GM12878 (cell line): Measurements from ENCODE around the gene GEMIN2. TPM values are rescaled to one million over a fixed set of nuclear protein-coding genes. Genes with fewer than 3 reads are reported as not detected.

Experiments
- ATAC-seq: fragments of 200-7000 bp; cut with Tn5 transposase; 3 replicates; pipeline ENCODE4 v1.9.1; 2020; ENCODE audit warnings: mild to moderate bottlenecking, moderate library complexity
- BruUV-seq: library from RNA; stranded (reverse); fragments of 400-500 nt; replicated peaks from 2 replicates; lab custom pipeline; 2021; lab: Mats Ljungman, UMichigan
- CTCF ChIA-PET: fragments of 300-600 bp; sonication (Branson Sonifier 250); formaldehyde crosslinking; extraction: SDS; loops from one replicate; lab custom pipeline; 2021; ENCODE audit warnings: inconsistent platforms; lab: Yijun Ruan, JAX
- POLR2A ChIA-PET: fragments of 350-600 bp; formaldehyde crosslinking; extraction: SDS; loops from one replicate; lab custom pipeline; 2021; ENCODE audit warnings: inconsistent platforms; lab: Charles Lee
- RAD21 ChIA-PET: fragments of 300-600 bp; sonication (Branson Sonifier 250); formaldehyde crosslinking; loops from one replicate; lab custom pipeline; 2023; ENCODE audit warnings: antibody characterized with exemption; ENCODE audit not compliant: unreplicated experiment; lab: Charles Lee
- SMC1A ChIA-PET: fragments of 300-600 bp; sonication (Branson Sonifier 250); formaldehyde crosslinking; loops from one replicate; lab custom pipeline; 2023; ENCODE audit not compliant: unreplicated experiment, uncharacterized antibody; lab: Charles Lee
- DNase-seq: peaks from one replicate; pipeline ENCODE4 v3.0.0-alpha.2; 2011; ENCODE audit warnings: low read depth, low spot score
- FAIRE-seq: peaks from 3 replicates; lab custom pipeline; 2011; peaks lifted over from hg19 to GRCh38; lab: Jason Lieb, UNC
- H2AFZ ChIP-seq: 2 replicates; pipeline ENCODE4 v1.6.0; 2011; ENCODE audit warnings: low read depth, low read length, control low read depth; ENCODE audit not compliant: control insufficient read depth
- H3K27ac ChIP-seq: 2 replicates; pipeline ENCODE4 v1.5.1; 2011; ENCODE audit warnings: control low read depth; ENCODE audit not compliant: control insufficient read depth, insufficient read depth
- H3K27me3 ChIP-seq, 2 experiments: replicated peaks in 1 of 2; 2 replicates each; pipeline versions ENCODE4 v1.6.0 to v1.6.1; 2011; ENCODE audit warnings: low read length in 1 of 2; ENCODE audit not compliant: control insufficient read depth in 2 of 2, insufficient read depth in 2 of 2
- H3K36me3 ChIP-seq, 2 experiments: 2 replicates each; pipeline ENCODE4 v1.5.1; 2011; ENCODE audit warnings: low read length in 1 of 2; ENCODE audit not compliant: control insufficient read depth in 2 of 2, insufficient read depth in 2 of 2
- H3K4me1 ChIP-seq: 2 replicates; pipeline ENCODE4 v1.6.1; 2011; ENCODE audit warnings: mild to moderate bottlenecking, low read length, moderate library complexity, mixed read lengths; ENCODE audit not compliant: control insufficient read depth, insufficient read depth
- H3K4me2 ChIP-seq: 2 replicates; pipeline ENCODE4 v1.6.0; 2011; ENCODE audit warnings: control low read depth; ENCODE audit not compliant: control insufficient read depth, insufficient read depth
- H3K4me3 ChIP-seq: fragments of 200-600 bp; sonication (generic); 2 replicates; pipeline ENCODE4 v1.5.1; 2016
- H3K79me2 ChIP-seq: 2 replicates; pipeline ENCODE4 v1.6.0; 2011; ENCODE audit warnings: low read length; ENCODE audit not compliant: control insufficient read depth, insufficient read depth
- H3K9ac ChIP-seq: 2 replicates; pipeline ENCODE4 v1.8.0; 2011; ENCODE audit warnings: low read length, control low read depth, mixed read lengths; ENCODE audit not compliant: control insufficient read depth, insufficient read depth
- H3K9me3 ChIP-seq: replicated peaks from 3 replicates; pipeline ENCODE4 v1.5.1; 2011; ENCODE audit warnings: mild to moderate bottlenecking, low read length; ENCODE audit not compliant: control insufficient read depth, insufficient read depth
- H4K20me1 ChIP-seq: 2 replicates; pipeline ENCODE4 v1.6.0; 2011; ENCODE audit not compliant: control insufficient read depth, insufficient read depth
- CBX5 ChIP-seq: sonication (generic); IDR thresholded peaks from 2 replicates; pipeline ENCODE4 v1.6.1; 2016; ENCODE audit warnings: low read depth, moderate library complexity, mild to moderate bottlenecking, inconsistent platforms
- FOS ChIP-seq: IDR thresholded peaks from 3 replicates; pipeline ENCODE4 v1.6.1; 2011; ENCODE audit warnings: borderline replicate concordance; ENCODE audit not compliant: insufficient read length; ENCODE audit errors: extremely low read depth
- LARP7 ChIP-seq: fragments of 450-650 bp; IDR thresholded peaks from 2 replicates; pipeline ENCODE4 v1.6.1; 2017; ENCODE audit warnings: mild to moderate bottlenecking
- MEF2A ChIP-seq: IDR thresholded peaks from 2 replicates; pipeline ENCODE4 v1.6.1; 2011; ENCODE audit warnings: low read depth, mild to moderate bottlenecking, low read length, moderate library complexity; ENCODE audit not compliant: insufficient read depth
- TCF12 ChIP-seq: IDR thresholded peaks from 2 replicates; pipeline ENCODE4 v1.6.1; 2011; ENCODE audit warnings: low read depth, mild to moderate bottlenecking, low read length
- YY1 ChIP-seq: IDR thresholded peaks from 2 replicates; pipeline ENCODE4 v1.6.1; 2011; ENCODE audit warnings: low read depth, mild to moderate bottlenecking, low read length
- ZNF274 ChIP-seq: IDR thresholded peaks from one replicate; pipeline ENCODE4 v1.8.0; 2011; ENCODE audit not compliant: insufficient read length, insufficient read depth
- in situ Hi-C: fragments of 300-500 bp; cut with MboI; formaldehyde crosslinking; loops from 9 replicates; pipeline ENCODE4 v1.14.3; 2018; ENCODE audit warnings: mixed read lengths
- intact Hi-C: fragments of 100-400 bp; cut with micrococcal nuclease; formaldehyde crosslinking; loops from one replicate; pipeline ENCODE4 v1.14.2; 2022; ENCODE audit not compliant: unreplicated experiment
- polyA plus RNA-seq, 11 experiments: library from polyadenylated mRNA; depleted of rRNA in 4 of 11; unstranded in 6 of 11; stranded (reverse) in 5 of 11; fragments of >200 nt; fragmentation: Nextera tagmentation in 4 of 11; fragmentation: Illumina TruSeq in 1 of 11; extraction: Ambion mirVana in 4 of 11; extraction: Trizol in 1 of 11; gene quantifications; 1 replicate in 1 of 11; 2 replicates in 10 of 11; pipeline versions ENCODE4 v1.2.1 to v1.2.3, GENCODE V29; 2011 to 2016; ENCODE audit warnings: inconsistent platforms in 2 of 11, missing spikeins in 2 of 11, low read depth in 1 of 11
- total RNA-seq, 4 experiments: library from RNA; depleted of rRNA in 3 of 4; stranded (reverse); fragments of >200 nt in 3 of 4; fragmentation: Illumina TruSeq in 1 of 4; extraction: Trizol in 1 of 4; gene quantifications; 2 replicates each; pipeline versions ENCODE4 v1.2.1 to v1.2.3, GENCODE V29; 2013 to 2021
- TF ChIP-seq, protein P1 (sequence below): fragments of 450-650 bp; IDR thresholded peaks from 2 replicates; pipeline ENCODE4 v1.6.1; 2017; ENCODE audit warnings: mild to moderate bottlenecking, low read depth, inconsistent platforms; ENCODE audit not compliant: poor library complexity, severe bottlenecking
- TF ChIP-seq, protein P2 (sequence below): fragments of 450-650 bp; IDR thresholded peaks from 2 replicates; pipeline ENCODE4 v1.6.1; 2017; ENCODE audit warnings: low read depth, mild to moderate bottlenecking, moderate library complexity

Gene GEMIN2
- total and polyA plus RNA-seq, 10 of the 15 experiments (the other 5 are each of a cell fraction or from before 2014, with no cell fraction given): 25.9 to 69.3 (median 46.1) TPM

DNA sequence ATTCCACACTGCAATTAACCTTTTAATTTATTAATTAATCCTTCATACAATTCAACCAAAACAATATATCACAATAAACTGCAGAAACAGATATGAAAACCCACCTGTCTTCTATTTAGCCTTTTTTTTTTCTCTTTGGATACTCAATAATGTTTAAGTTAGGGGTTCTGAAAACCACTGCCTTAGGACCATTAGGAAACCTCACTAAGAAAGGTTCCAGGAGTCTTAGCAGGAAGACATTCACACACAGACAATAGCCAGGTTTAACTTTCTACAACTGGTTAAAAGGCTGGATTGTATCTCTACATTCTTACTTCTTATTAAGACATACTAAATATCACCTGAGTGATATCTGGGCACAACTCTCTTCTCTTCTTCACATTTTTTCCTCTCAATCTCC, 14.4 kb upstream of the GEMIN2 start:
- peak overlapping the region; percentile 37; the same call in 1 of the 2 replicates for H3K4me3 ChIP-seq
- TF ChIP-seq YY1 (no peak), LARP7 (no peak), ZNF274 (no peak), MEF2A (no peak), TCF12 (no peak), CBX5 (no peak), FOS (no peak)
- TF ChIP-seq, protein P1, sequence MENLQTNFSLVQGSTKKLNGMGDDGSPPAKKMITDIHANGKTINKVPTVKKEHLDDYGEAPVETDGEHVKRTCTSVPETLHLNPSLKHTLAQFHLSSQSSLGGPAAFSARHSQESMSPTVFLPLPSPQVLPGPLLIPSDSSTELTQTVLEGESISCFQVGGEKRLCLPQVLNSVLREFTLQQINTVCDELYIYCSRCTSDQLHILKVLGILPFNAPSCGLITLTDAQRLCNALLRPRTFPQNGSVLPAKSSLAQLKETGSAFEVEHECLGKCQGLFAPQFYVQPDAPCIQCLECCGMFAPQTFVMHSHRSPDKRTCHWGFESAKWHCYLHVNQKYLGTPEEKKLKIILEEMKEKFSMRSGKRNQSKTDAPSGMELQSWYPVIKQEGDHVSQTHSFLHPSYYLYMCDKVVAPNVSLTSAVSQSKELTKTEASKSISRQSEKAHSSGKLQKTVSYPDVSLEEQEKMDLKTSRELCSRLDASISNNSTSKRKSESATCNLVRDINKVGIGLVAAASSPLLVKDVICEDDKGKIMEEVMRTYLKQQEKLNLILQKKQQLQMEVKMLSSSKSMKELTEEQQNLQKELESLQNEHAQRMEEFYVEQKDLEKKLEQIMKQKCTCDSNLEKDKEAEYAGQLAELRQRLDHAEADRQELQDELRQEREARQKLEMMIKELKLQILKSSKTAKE: no peak
- TF ChIP-seq, protein P2, sequence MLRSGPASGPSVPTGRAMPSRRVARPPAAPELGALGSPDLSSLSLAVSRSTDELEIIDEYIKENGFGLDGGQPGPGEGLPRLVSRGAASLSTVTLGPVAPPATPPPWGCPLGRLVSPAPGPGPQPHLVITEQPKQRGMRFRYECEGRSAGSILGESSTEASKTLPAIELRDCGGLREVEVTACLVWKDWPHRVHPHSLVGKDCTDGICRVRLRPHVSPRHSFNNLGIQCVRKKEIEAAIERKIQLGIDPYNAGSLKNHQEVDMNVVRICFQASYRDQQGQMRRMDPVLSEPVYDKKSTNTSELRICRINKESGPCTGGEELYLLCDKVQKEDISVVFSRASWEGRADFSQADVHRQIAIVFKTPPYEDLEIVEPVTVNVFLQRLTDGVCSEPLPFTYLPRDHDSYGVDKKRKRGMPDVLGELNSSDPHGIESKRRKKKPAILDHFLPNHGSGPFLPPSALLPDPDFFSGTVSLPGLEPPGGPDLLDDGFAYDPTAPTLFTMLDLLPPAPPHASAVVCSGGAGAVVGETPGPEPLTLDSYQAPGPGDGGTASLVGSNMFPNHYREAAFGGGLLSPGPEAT: no peak
- TF ChIP-seq, all 136 proteins: peak for 0
- SMC1A ChIA-PET: interaction anchor here (0.7 to 1.4 kb wide), 2 partner anchors 70 to 353 kb away, joined by 3 read pairs; partner anchors contain the start of gene TRAPPC6B
- Histone ChIP-seq H2AFZ (no peak overlapping the region), H4K20me1 (no peaks in the 10 kb centered on the region), H3K79me2 (peaks cover 42% of the 10 kb centered on the region), H3K4me2 (peak overlapping the region; percentile 62), H3K9me3 (no peaks in the 10 kb centered on the region), H3K36me3 (peaks cover 2% of the 10 kb centered on the region in 2 experiments; a peak in 2 of 4 replicates), H3K4me1 (peaks cover 4% of the 10 kb centered on the region; the same call in 1 of the 2 replicates), H3K27me3 (no peaks in the 10 kb centered on the region), H3K9ac (no peak overlapping the region), H3K27ac (no peak overlapping the region)
- FAIRE-seq: no peak
- TSS peak; percentile 38 for BruUV-seq
- POLR2A ChIA-PET: no interaction called here
- no peak for ATAC-seq
- RAD21 ChIA-PET: interaction anchor here (3.6 kb wide), 1 partner anchor 14 kb away, joined by 8 read pairs; the partner anchor contains the start of gene GEMIN2
- intact Hi-C loops: no loop called here
- in situ Hi-C loops: no loop called here
- DNase-seq: no peak
- CTCF ChIA-PET: interaction anchor here (1.5 to 2.4 kb wide), 3 partner anchors 14 to 374 kb away, joined by 4 to 7 read pairs (median 5); partner anchors contain the start of gene GEMIN2
